ENCODE results near the gene IPO9. TPM values are rescaled to one million over a fixed set of nuclear protein-coding genes. Genes with fewer than 3 reads are reported as not detected.

IPO9 gene
- total RNA-seq, 2 donors from 2014 or later: 11.7 to 12.2 TPM

GRCh38 chr1:201840055-201840454 is 11.1 kb downstream of the IPO9 start:
- ATAC-seq (no peak), DNase-seq (no peak)
- no peaks in the 10 kb centered on the region for H3K9me3 ChIP-seq
- TF ChIP-seq POLR2A (IDR thresholded peaks at IDR 0.05) (no peak), CTCF (IDR thresholded peaks at IDR 0.05) (no peak)
- H3K36me3 ChIP-seq (replicated peaks in 1 of 2; ENCODE audit: insufficient read depth in 1 of 2, low read depth in 2 of 2): no peaks in the 10 kb centered on the region
- intact Hi-C loops (cut with DNase I): no loop called here
- H3K4me3 ChIP-seq: no peak overlapping the region
- H3K27ac ChIP-seq: no peak overlapping the region
- H3K27me3 ChIP-seq: no peaks in the 10 kb centered on the region
- H3K4me1 ChIP-seq: no peaks in the 10 kb centered on the region
- 95 to 98% methylated on average over 4 of the region's 4 CpGs for WGBS, 2 donors

GRCh38 chr1:201840490-201840889 is 11.5 kb downstream of the IPO9 start:
- no peak overlapping the region for H3K4me3 ChIP-seq
- TF ChIP-seq POLR2A (IDR thresholded peaks at IDR 0.05) (no peak), CTCF (IDR thresholded peaks at IDR 0.05) (no peak)
- intact Hi-C loops (cut with DNase I): no loop called here
- ATAC-seq (no peak), DNase-seq (no peak)
- no peaks in the 10 kb centered on the region for H3K4me1 ChIP-seq
- no peaks in the 10 kb centered on the region for H3K27me3 ChIP-seq
- H3K9me3 ChIP-seq: no peaks in the 10 kb centered on the region
- H3K36me3 ChIP-seq (replicated peaks in 1 of 2; ENCODE audit: insufficient read depth in 1 of 2, low read depth in 2 of 2): no peaks in the 10 kb centered on the region
- 91 to 100% methylated on average over 1 of the region's 1 CpG for WGBS, 2 donors
- H3K27ac ChIP-seq: no peak overlapping the region

- TF ChIP-seq CTCF (IDR thresholded peaks at IDR 0.05) (no peak), POLR2A (IDR thresholded peaks at IDR 0.05) (no peak)
- intact Hi-C loops (cut with DNase I): no loop called here
- no peak overlapping the region for H3K4me3 ChIP-seq
- no peaks in the 10 kb centered on the region for H3K9me3 ChIP-seq
- H3K36me3 ChIP-seq (replicated peaks in 1 of 2; ENCODE audit: insufficient read depth in 1 of 2, low read depth in 2 of 2): no peaks in the 10 kb centered on the region
- no peaks in the 10 kb centered on the region for H3K4me1 ChIP-seq
- no peaks in the 10 kb centered on the region for H3K27me3 ChIP-seq
- no peak overlapping the region for H3K27ac ChIP-seq
- WGBS, 2 donors: 73 to 85% methylated on average over 2 of the region's 2 CpGs
- DNase-seq (no peak), ATAC-seq (no peak)
These were observed 12.4 kb downstream of the IPO9 start for GRCh38 chr1:201841265-201841912.

- Histone ChIP-seq H3K4me1 (no peaks in the 10 kb centered on the region), H3K27me3 (no peaks in the 10 kb centered on the region), H3K4me3 (no peak overlapping the region), H3K36me3 (replicated peaks in 1 of 2; ENCODE audit: insufficient read depth in 1 of 2, low read depth in 2 of 2) (no peaks in the 10 kb centered on the region), H3K9me3 (no peaks in the 10 kb centered on the region), H3K27ac (no peak overlapping the region)
- intact Hi-C loops (cut with DNase I): no loop called here
- TF ChIP-seq POLR2A (IDR thresholded peaks at IDR 0.05) (no peak), CTCF (IDR thresholded peaks at IDR 0.05) (no peak)
- ATAC-seq: no peak
- WGBS, 2 donors: 72 to 82% methylated on average over 2 of the region's 2 CpGs
- DNase-seq: no peak
These were observed 13.6 kb downstream of the IPO9 start for GRCh38 chr1:201842472-201843027.
